NCI-H1092 (cell line): ENCODE measurements around the gene GPR171.
"Not testable (repeated sequence)": the region's sequence is repeated elsewhere in the genome, so short reads cannot be mapped to it uniquely, and the experiment has no call there.

Source experiments
- DNase-seq: peaks from one replicate; lab custom pipeline; 2025; lab: John Stamatoyannopoulos, UW

The GPR171 gene

GRCh38 chr3:151174351-151174750 is 28.7 kb downstream of the GPR171 start:
- DNase-seq, result no peak

- DNase-seq, result no peak
Measured at GRCh38 chr3:151171145-151171757, 31.8 kb downstream of the GPR171 start.

- not testable (repeated sequence) for DNase-seq
Measured at GRCh38 chr3:151169948-151170679, 32.9 kb downstream of the GPR171 start.

- no peak for DNase-seq
Measured at GRCh38 chr3:151169262-151169947, 33.6 kb downstream of the GPR171 start.

GRCh38 chr3:151168269-151169094 is 34.5 kb downstream of the GPR171 start:
- peak; percentile 26 for DNase-seq

- no peak for DNase-seq
Measured at GRCh38 chr3:151166161-151166560, 36.9 kb downstream of the GPR171 start.

- DNase-seq, result no peak
Measured at GRCh38 chr3:151165226-151165625, 37.8 kb downstream of the GPR171 start.

- no peak for DNase-seq
Measured at GRCh38 chr3:151159806-151160205, 43.2 kb downstream of the GPR171 start.

GRCh38 chr3:151156618-151157216 is 46.3 kb downstream of the GPR171 start:
- no peak for DNase-seq

GRCh38 chr3:151155409-151156128 is 47.4 kb downstream of the GPR171 start:
- no peak for DNase-seq

- DNase-seq, result no peak
Measured at GRCh38 chr3:151154566-151154965, 48.5 kb downstream of the GPR171 start.

GRCh38 chr3:151152455-151153079 is 50.4 kb downstream of the GPR171 start:
- DNase-seq, result no peak
